Esophagus squamous epithelium (tissue), 5 donors: Measurements from ENCODE around the gene HOXB4. TPM values are rescaled to one million over a fixed set of nuclear protein-coding genes. Genes with fewer than 3 reads are reported as not detected.

Experiments used
- DNase-seq: peaks from one replicate; lab custom pipeline; 2025; lab: John Stamatoyannopoulos, UW
- H3K27ac ChIP-seq, 4 donors: fragments of 200-600 bp; sonication (generic); one replicate each; pipeline ENCODE4 v1.5.1; 2016 to 2019; ENCODE audit warnings: mild to moderate bottlenecking in 1 of 4
- H3K27me3 ChIP-seq, 4 donors: fragments of 200-600 bp; sonication (generic); 1 replicate in 3 of 4; 2 replicates in 1 of 4; pipeline versions ENCODE4 v1.5.1 to v1.6.0; 2017 to 2021; ENCODE audit warnings: antibody characterized with exemption in 1 of 4
- H3K36me3 ChIP-seq, 3 donors: fragments of 200-600 bp; sonication (generic); one replicate each; pipeline ENCODE4 v1.5.1; 2016 to 2019
- H3K4me1 ChIP-seq, 3 donors: fragments of 200-600 bp; sonication (generic); one replicate each; pipeline ENCODE4 v1.5.1; 2017 to 2019
- H3K4me3 ChIP-seq, 4 donors: fragments of 200-600 bp; sonication (generic); 1 replicate in 3 of 4; 2 replicates in 1 of 4; pipeline ENCODE4 v1.5.1; 2016 to 2019; ENCODE audit warnings: mild to moderate bottlenecking in 2 of 4, moderate library complexity in 1 of 4
- H3K9me3 ChIP-seq, 3 donors: fragments of 200-600 bp; sonication (generic); one replicate each; pipeline ENCODE4 v1.5.1; 2016 to 2019
- POLR2A ChIP-seq, 4 donors: fragments of 450-650 bp; IDR thresholded peaks; one replicate each; pipeline ENCODE4 v1.6.1; 2017; ENCODE audit warnings: antibody characterized with exemption in 4 of 4, mild to moderate bottlenecking in 4 of 4, moderate library complexity in 3 of 4
- WGBS, 2 donors: methylation state at CpG; one replicate each; pipeline ENCODE4 v1.1.5; 2018; 5-methylcytosine and 5-hydroxymethylcytosine counted together
- intact Hi-C: fragments of 100-400 bp; cut with DNase I; formaldehyde crosslinking; loops from one replicate; pipeline ENCODE4 v1.15.0; 2022
- total RNA-seq, 4 donors: library from RNA; depleted of rRNA; stranded (reverse); fragments of >200 nt; gene quantifications; one replicate each; pipeline ENCODE4 v1.1.0, GENCODE V29; 2016
- TF ChIP-seq, protein P1 (sequence below), 6 experiments: fragments of 450-650 bp in 4 of 6; fragments of 200-600 bp in 2 of 6; sonication (generic) in 2 of 6; IDR thresholded peaks; one replicate each; pipeline ENCODE4 v1.5.1; 2016 to 2019; ENCODE audit warnings: antibody characterized with exemption in 6 of 6, mild to moderate bottlenecking in 4 of 6, moderate library complexity in 4 of 6
- donor health status: DM: yes; HTN: yes; CAD: no.

HOXB4 gene
- total RNA-seq, 4 donors from 2014 or later = 0.27 to 2.9 (median 1.8) TPM

DNA sequence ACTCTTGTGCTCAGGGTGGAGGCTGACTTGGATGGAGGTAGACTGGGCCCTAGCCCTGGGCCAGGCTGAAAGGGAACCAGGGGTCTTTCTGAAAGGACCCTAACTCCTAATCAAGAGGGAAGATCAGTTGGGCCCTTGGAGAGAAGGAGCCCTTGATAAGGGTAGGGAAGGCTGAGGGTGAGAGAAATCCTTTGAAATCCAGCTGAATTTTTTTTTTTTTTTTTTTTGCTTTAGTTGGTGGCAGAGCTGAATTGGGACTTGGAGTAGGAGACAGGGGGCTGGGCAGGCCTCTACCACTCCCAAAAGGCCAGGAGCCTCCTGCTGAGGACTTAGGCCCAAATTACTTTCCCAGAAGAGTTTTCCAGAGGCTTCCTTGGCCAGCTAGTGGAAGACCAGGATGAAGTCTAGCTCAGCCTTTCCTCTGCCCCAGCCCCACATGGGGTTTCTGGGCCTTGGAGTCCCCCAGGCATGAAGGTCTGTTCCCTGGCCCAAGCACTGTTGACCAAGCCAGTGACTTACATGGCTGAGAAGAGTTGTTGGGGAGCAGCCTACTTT is 12.5 kb upstream of the HOXB4 start:
- Histone ChIP-seq H3K9me3 (no peaks in the 10 kb centered on the region), H3K4me1 (peaks cover 8 to 48% (median 28%) of the 10 kb centered on the region in 3 donors), H3K36me3 (no peaks in the 10 kb centered on the region), H3K27me3 (peaks cover 0 to 100% (median 20%) of the 10 kb centered on the region in 4 donors), H3K27ac (no peak overlapping the region), H3K4me3 (no peak overlapping the region)
- no peak for DNase-seq
- TF ChIP-seq, protein P1, sequence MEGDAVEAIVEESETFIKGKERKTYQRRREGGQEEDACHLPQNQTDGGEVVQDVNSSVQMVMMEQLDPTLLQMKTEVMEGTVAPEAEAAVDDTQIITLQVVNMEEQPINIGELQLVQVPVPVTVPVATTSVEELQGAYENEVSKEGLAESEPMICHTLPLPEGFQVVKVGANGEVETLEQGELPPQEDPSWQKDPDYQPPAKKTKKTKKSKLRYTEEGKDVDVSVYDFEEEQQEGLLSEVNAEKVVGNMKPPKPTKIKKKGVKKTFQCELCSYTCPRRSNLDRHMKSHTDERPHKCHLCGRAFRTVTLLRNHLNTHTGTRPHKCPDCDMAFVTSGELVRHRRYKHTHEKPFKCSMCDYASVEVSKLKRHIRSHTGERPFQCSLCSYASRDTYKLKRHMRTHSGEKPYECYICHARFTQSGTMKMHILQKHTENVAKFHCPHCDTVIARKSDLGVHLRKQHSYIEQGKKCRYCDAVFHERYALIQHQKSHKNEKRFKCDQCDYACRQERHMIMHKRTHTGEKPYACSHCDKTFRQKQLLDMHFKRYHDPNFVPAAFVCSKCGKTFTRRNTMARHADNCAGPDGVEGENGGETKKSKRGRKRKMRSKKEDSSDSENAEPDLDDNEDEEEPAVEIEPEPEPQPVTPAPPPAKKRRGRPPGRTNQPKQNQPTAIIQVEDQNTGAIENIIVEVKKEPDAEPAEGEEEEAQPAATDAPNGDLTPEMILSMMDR (IDR thresholded peaks at IDR 0.05) = no peak
- TF ChIP-seq POLR2A (IDR thresholded peaks at IDR 0.05) = no peak
- intact Hi-C loops = loop anchor here (5.0 kb wide), 1 partner anchor 253 kb away; no protein-coding TSS in a partner anchor

DNA sequence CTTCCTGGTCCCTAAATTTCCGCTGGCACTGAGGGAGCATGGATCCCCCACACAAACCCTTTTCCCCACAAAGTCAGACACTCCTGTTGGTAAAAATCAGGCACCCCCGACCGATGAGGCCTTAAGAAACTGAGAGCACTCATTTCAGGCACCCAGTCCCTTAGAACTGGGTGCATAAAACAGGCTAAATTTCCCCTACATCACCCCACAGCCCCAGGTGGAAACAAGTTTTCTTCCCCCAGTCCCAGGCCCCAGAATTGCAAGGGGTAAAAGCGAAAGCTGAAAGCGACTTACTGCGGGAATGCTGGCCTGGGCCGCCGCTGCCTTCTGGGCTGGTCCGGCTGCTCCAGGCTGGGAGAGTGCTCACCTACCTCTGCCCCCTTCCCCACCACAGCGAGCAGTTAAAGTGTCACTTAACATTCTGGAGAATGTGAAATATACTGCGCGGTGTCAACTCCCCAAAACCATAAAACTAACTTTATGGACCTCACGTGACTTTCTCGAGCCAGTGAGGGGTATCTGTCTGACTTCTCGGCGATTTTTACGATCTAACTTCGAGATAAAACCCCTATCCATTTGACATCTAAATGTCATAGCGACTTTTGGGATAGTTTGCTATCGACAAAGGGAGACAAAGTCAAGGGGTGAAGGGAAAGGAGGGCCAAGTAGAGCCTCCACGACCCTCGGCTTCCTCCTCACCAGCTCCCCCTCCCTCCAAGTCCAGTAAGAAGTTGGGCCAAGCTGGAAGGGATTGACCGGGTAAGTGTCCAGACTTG is 11.9 kb upstream of the HOXB4 start, which contains the start of gene HOXB3:
Gene HOXB3, minus strand, starts transcription at position 411 of the 776 bp plus-strand sequence. CDS start 37,767 bp downstream, outside the sequence.
- H3K36me3 ChIP-seq = no peaks in the 10 kb centered on the region
- peaks cover 0 to 100% (median 17%) of the 10 kb centered on the region in 4 donors for H3K27me3 ChIP-seq
- H3K9me3 ChIP-seq = no peaks in the 10 kb centered on the region
- DNase-seq = no peak
- TF ChIP-seq, protein P1 (IDR thresholded peaks at IDR 0.05) = no peak
- no peak for TF ChIP-seq POLR2A (IDR thresholded peaks at IDR 0.05)
- H3K4me1 ChIP-seq = peaks cover 8 to 55% (median 29%) of the 10 kb centered on the region in 3 donors
- no peak within 1 kb of the TSS for H3K27ac ChIP-seq
- 75 to 84% methylated on average over 18 to 22 of the region's 23 CpGs for WGBS, 2 donors
- intact Hi-C loops = loop anchor here (5.0 kb wide), 1 partner anchor 253 kb away; no protein-coding TSS in a partner anchor
- H3K4me3 ChIP-seq = no peak within 1 kb of the TSS

DNA sequence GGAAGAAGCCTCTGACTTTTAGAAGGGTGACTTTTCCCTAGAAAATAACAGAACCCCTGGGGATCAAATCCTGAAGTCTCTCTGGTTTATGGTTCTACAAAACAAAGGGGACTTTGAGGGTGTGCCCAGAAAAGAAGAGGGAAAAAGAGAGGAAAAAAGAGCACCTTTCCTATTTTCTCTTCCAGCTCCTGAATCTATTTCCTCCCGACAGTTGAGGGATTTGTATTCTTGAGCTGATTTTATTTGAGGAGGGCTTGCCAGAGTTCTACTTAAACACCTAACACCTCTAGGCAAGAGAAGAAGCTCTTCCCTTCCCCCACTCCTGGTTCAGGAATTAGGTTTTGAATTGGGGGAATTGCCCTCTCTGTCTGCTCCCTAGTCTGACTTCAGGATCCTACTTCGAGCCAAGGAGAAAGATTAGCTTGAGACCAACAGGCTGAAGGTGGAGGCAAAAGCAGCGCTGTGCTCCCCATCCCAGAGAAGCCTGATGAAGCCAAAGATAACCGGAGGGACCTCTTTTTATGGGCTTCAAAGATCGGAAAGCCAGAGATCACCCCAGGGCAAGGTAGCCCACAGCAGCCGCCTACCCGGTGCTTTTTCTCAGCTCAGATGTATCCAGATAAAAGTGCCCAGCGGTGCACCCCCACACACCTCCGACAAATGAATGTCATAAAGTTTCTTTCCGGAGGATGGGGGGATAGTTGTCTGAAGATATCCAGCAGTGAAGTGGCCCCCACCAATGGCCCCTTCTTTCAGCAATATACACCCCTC is 11.1 kb upstream of the HOXB4 start:
- peaks cover 0 to 100% (median 12%) of the 10 kb centered on the region in 4 donors for H3K27me3 ChIP-seq
- H3K27ac ChIP-seq = no peak overlapping the region
- H3K36me3 ChIP-seq = no peaks in the 10 kb centered on the region
- H3K4me3 ChIP-seq = no peak overlapping the region
- no peak for DNase-seq
- whole genome bisulfite sequencing, 2 donors = 66 to 73% methylated on average over 2 to 5 of the region's 10 CpGs
- peaks cover 3 to 57% (median 35%) of the 10 kb centered on the region in 3 donors for H3K4me1 ChIP-seq
- no peaks in the 10 kb centered on the region for H3K9me3 ChIP-seq
- no peak for TF ChIP-seq POLR2A (IDR thresholded peaks at IDR 0.05)
- TF ChIP-seq, protein P1 (IDR thresholded peaks at IDR 0.05) = no peak
- intact Hi-C loops = no loop called here

DNA sequence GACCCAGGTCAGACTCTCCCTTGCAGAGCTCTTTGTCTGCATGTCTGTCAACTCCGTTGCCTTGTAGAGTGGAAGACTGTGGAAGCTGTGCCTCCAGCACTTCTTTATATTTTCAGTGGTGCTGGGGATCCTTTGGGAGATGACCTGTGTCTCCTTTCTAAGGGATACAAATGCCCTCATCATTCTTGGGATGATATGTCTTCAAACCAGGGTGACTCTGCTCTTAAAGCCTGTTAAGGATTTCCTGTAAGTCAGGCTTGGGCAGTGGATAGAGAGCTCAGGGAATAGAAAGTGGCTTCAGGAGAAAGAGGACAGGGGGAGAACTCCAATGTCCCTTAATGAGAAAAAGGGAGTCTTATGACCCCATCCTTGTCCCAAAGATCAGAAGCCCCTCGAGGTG is 10.4 kb upstream of the HOXB4 start:
- Histone ChIP-seq H3K4me1 (peaks cover 0 to 55% (median 30%) of the 10 kb centered on the region in 3 donors), H3K9me3 (no peaks in the 10 kb centered on the region), H3K4me3 (no peak overlapping the region), H3K27me3 (peaks cover 0 to 100% (median 10%) of the 10 kb centered on the region in 4 donors), H3K36me3 (no peaks in the 10 kb centered on the region), H3K27ac (no peak overlapping the region)
- no peak for TF ChIP-seq POLR2A (IDR thresholded peaks at IDR 0.05)
- TF ChIP-seq, protein P1 (IDR thresholded peaks at IDR 0.05) = no peak
- no peak for DNase-seq
- 59 to 72% methylated on average over 2 of the region's 2 CpGs for WGBS, 2 donors
- intact Hi-C loops = no loop called here
